ENCODE data around the gene MT2A. TPM values are rescaled to one million over a fixed set of nuclear protein-coding genes. Genes with fewer than 3 reads are reported as not detected.
"Not testable (repeated sequence)": the region's sequence is repeated elsewhere in the genome, so short reads cannot be mapped to it uniquely, and the experiment has no call there.

MT2A gene
- total RNA-seq, 1 experiment from 2014 or later = 683 TPM

DNA sequence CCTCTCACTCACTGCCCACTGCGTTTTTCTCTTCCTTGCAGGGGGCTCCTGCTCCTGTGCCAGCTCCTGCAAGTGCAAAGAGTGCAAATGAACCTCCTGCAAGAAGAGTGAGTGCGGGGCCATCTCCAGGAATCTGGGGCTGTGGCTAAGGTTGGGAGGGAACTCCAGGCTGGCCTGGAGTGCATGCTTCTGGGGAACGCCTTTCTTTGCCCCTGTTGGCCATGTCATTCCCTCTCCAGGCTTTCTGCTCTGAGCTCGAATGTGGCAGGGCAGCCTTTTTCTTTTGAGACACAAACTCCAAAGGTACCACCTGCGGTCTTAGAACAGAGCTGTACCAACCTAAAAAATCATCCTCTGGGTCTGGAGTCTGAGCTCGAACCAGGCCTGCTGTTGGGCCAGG, 9.8 kb downstream of the MT2A start:
- Histone ChIP-seq H3K4me2 (ENCODE audit: low read length) (no peak overlapping the region), H3K79me2 (ENCODE audit: low read length) (no peaks in the 10 kb centered on the region), H2AFZ (ENCODE audit: low read length) (no peak overlapping the region), H4K20me1 (ENCODE audit: low read length) (no peaks in the 10 kb centered on the region), H3K36me3 (ENCODE audit: low read depth, low read length) (no peaks in the 10 kb centered on the region), H3K9me2 (replicated peaks; ENCODE audit: low read length) (no peaks in the 10 kb centered on the region), H3K4me1 (ENCODE audit: insufficient read depth, low read length) (peaks cover 25% of the 10 kb centered on the region), H3K27ac (ENCODE audit: low read length) (no peak overlapping the region), H3F3A (ENCODE audit: low read length, unreplicated experiment) (no peaks in the 10 kb centered on the region), H3K9ac (ENCODE audit: low read length) (no peak overlapping the region), H3K9me3 (ENCODE audit: low read length) (no peaks in the 10 kb centered on the region), H3K4me3 (ENCODE audit: low read length) (no peak overlapping the region), H3K27me3 (ENCODE audit: low read length) (no peaks in the 10 kb centered on the region)
- BruUV-seq (replicated peaks) = no TSS peak
- no peak for TF ChIP-seq EZH2 (IDR thresholded peaks at IDR 0.05; ENCODE audit: low read length, unreplicated experiment)
- TF ChIP-seq, protein P1, sequence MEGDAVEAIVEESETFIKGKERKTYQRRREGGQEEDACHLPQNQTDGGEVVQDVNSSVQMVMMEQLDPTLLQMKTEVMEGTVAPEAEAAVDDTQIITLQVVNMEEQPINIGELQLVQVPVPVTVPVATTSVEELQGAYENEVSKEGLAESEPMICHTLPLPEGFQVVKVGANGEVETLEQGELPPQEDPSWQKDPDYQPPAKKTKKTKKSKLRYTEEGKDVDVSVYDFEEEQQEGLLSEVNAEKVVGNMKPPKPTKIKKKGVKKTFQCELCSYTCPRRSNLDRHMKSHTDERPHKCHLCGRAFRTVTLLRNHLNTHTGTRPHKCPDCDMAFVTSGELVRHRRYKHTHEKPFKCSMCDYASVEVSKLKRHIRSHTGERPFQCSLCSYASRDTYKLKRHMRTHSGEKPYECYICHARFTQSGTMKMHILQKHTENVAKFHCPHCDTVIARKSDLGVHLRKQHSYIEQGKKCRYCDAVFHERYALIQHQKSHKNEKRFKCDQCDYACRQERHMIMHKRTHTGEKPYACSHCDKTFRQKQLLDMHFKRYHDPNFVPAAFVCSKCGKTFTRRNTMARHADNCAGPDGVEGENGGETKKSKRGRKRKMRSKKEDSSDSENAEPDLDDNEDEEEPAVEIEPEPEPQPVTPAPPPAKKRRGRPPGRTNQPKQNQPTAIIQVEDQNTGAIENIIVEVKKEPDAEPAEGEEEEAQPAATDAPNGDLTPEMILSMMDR (conservative IDR thresholded peaks at IDR 0.05; ENCODE audit: low read depth, low read length) = no peak
- TF ChIP-seq EZH2phosphoT487 (IDR thresholded peaks at IDR 0.05; ENCODE audit: borderline replicate concordance, low read length) = no peak
- intact Hi-C loops (cut with micrococcal nuclease) = no loop called here
- POLR2A ChIA-PET (ENCODE audit: unreplicated experiment) = no interaction called here
- CTCF ChIA-PET = no interaction called here
- DNase-seq (no peak), ATAC-seq (no peak)

DNA sequence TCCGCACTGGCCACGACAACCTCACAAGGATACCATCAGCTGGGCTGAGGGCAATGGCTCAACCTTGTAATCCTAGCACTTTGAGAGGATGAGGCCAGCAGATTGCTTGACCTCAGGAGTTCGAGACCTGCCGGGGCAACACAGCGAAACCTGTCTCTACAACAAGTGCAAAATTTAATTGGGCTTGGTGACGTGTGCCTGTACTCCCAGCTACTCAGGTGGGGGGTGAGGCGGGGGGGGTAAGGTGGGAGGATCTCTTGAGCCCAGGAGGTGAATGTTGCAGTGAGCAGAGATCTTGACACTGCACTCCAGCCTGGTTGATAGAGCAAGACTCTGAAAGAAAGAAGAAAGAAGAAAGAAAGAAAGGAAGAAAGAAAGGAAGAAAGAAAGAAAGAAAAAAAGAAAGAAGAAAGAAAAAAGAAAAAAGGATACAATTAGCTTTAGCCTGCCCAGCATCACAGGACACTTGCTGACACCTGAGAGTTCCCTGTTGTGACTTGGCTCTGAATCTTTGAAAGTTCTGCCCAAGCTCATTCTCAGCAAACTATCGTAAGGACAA, 12.0 kb downstream of the MT2A start:
- no peak for ATAC-seq
- Histone ChIP-seq H3F3A (ENCODE audit: low read length, unreplicated experiment) (no peaks in the 10 kb centered on the region), H3K9me3 (ENCODE audit: low read length) (no peaks in the 10 kb centered on the region), H3K79me2 (ENCODE audit: low read length) (no peaks in the 10 kb centered on the region), H3K27me3 (ENCODE audit: low read length) (no peaks in the 10 kb centered on the region), H3K4me1 (ENCODE audit: insufficient read depth, low read length) (0 out of 2 replicates have a peak, but pooled peaks cover 3% of the 10 kb centered on the region), H4K20me1 (ENCODE audit: low read length) (no peaks in the 10 kb centered on the region), H3K9me2 (replicated peaks; ENCODE audit: low read length) (no peaks in the 10 kb centered on the region), H3K9ac (ENCODE audit: low read length) (no peak overlapping the region), H2AFZ (ENCODE audit: low read length) (no peak overlapping the region), H3K27ac (ENCODE audit: low read length) (no peak overlapping the region), H3K36me3 (ENCODE audit: low read depth, low read length) (no peaks in the 10 kb centered on the region), H3K4me3 (ENCODE audit: low read length) (no peak overlapping the region), H3K4me2 (ENCODE audit: low read length) (no peak overlapping the region)
- DNase-seq = no peak
- ChIA-PET CTCF (no interaction called here), POLR2A (ENCODE audit: unreplicated experiment) (no interaction called here)
- intact Hi-C loops (cut with micrococcal nuclease) = no loop called here
- TF ChIP-seq EZH2 (IDR thresholded peaks at IDR 0.05; ENCODE audit: low read length, unreplicated experiment) = no peak
- BruUV-seq (replicated peaks) = no TSS peak

DNA sequence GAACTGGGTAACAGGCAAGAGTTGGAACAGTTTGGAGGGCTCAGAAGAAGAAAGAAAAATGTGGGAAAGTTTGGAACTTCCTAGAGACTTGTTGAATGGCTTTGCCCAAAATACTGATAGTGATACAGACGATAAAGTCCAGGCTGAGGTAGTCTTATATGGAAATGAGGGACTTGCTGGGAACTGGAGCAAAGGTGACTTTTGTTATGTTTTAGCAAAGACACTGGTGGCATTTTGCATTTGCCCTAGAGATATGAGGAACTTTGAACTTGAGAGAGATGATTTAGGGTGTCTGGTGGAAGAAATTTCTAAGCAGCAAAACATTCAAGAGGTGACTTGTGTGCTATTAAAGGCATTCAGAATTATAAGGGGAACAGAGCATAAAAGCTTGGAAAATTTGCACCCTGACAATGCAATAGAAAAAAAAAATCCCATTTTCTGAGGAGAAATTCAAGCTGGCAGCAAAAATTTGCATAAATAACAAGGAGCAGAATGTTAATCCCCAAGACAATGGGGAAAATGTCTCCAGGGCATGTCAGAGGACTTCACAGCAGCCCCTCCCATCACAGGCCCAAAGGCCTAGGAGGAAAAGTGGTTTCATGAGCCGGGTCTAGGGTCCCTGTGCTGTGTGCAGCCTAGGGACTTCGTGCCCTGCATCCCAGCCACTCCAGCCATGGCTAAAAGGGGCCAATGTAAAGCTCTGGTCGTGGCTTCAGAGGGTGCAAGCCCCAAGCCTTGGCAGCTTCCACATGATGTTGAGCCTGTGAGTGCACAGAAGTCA, 13.5 kb downstream of the MT2A start:
- H4K20me1 ChIP-seq (ENCODE audit: low read length); H2AFZ ChIP-seq (ENCODE audit: low read length); H3K27me3 ChIP-seq (ENCODE audit: low read length); H3K4me1 ChIP-seq (ENCODE audit: insufficient read depth, low read length); H3K4me2 ChIP-seq (ENCODE audit: low read length); H3K9ac ChIP-seq (ENCODE audit: low read length); ATAC-seq; BruUV-seq (replicated peaks); POLR2A ChIA-PET (ENCODE audit: unreplicated experiment); intact Hi-C loops (cut with micrococcal nuclease); CTCF ChIA-PET; DNase-seq; H3K9me2 ChIP-seq (replicated peaks; ENCODE audit: low read length); H3K9me3 ChIP-seq (ENCODE audit: low read length); H3K79me2 ChIP-seq (ENCODE audit: low read length); H3F3A ChIP-seq (ENCODE audit: low read length, unreplicated experiment); H3K4me3 ChIP-seq (ENCODE audit: low read length); H3K27ac ChIP-seq (ENCODE audit: low read length); H3K36me3 ChIP-seq (ENCODE audit: low read depth, low read length): not testable (repeated sequence)

DNA sequence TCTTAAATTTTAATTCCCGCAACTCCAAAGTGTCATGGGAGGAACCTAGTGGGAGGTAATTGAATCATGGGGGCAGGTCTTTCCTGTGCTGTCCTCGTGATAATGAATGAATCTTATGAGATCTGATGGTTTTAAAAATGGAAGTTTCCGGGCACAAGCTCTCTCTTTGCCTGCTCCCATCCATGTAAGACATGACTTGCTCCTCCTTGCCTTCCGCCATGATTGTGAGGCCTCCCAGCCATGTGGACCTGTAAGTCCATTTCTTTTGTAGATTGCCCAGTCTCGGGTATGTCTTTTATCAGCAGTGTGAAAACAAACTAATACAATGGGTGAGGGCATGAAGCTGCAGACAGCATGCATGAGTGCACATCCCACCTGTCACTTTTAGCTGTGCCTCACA, 14.8 kb downstream of the MT2A start:
- CTCF ChIA-PET; H3K9ac ChIP-seq (ENCODE audit: low read length); H3K27me3 ChIP-seq (ENCODE audit: low read length): not testable (repeated sequence)

More for the DNA sequence above, 14.8 kb downstream of the MT2A start:
- POLR2A ChIA-PET (ENCODE audit: unreplicated experiment); H3K9me3 ChIP-seq (ENCODE audit: low read length); H3F3A ChIP-seq (ENCODE audit: low read length, unreplicated experiment); H2AFZ ChIP-seq (ENCODE audit: low read length); intact Hi-C loops (cut with micrococcal nuclease); H3K79me2 ChIP-seq (ENCODE audit: low read length); H3K9me2 ChIP-seq (replicated peaks; ENCODE audit: low read length); DNase-seq; H3K4me3 ChIP-seq (ENCODE audit: low read length); H3K27ac ChIP-seq (ENCODE audit: low read length); H3K4me2 ChIP-seq (ENCODE audit: low read length); H4K20me1 ChIP-seq (ENCODE audit: low read length); ATAC-seq; BruUV-seq (replicated peaks); H3K4me1 ChIP-seq (ENCODE audit: insufficient read depth, low read length); H3K36me3 ChIP-seq (ENCODE audit: low read depth, low read length): not testable (repeated sequence)
